Prostate gland (tissue), 2 donors: ENCODE measurements around the gene ANKRD44.

Source experiments
- CTCF ChIP-seq, 4 experiments: fragments of 200-600 bp in 2 of 4; fragments of 450-650 bp in 2 of 4; sonication (generic) in 2 of 4; IDR thresholded peaks; 1 replicate in 3 of 4; 2 replicates in 1 of 4; pipeline ENCODE4 v1.5.1; 2016 to 2019; ENCODE audit warnings: antibody characterized with exemption in 4 of 4, mild to moderate bottlenecking in 2 of 4, moderate library complexity in 2 of 4
- POLR2AphosphoS5 ChIP-seq: sonication (generic); formaldehyde crosslinking; IDR thresholded peaks from one replicate; pipeline ENCODE4 v1.6.1; 2017; ENCODE audit warnings: antibody characterized with exemption

DNA sequence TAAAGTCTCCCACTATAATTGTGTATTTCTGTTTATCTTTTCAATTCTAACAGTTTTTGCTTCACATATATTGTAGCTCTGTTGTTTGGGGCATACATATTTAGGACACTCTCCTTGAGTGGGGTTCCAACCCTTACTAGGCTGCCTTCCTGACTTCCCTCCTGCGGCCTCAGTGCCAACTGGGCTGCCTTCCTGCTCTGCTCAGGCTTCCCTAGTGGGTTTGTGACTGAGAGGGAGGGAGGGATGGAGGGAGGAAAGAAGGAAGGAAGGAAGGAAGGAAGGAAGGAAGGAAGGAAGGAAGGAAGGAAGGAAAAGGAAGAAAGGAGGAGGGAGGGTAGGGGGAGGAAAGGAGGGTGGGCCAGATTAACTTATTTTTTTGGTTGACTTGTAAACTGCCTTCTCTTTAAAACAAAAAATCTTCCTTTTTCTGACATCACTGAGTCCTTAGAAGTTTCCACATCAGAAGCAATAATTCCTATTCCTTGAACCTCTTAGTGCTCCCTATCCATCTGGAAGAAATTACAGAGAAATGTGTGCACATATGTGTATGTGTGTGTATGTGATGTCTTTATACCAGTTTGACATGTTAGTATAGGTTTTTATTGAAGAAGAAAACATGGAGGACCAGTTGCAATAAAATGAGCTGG, 238.7 kb downstream of the ANKRD44 start:
- TF ChIP-seq CTCF (IDR thresholded peaks at IDR 0.05) (no peak), POLR2AphosphoS5 (no peak)
